ENCODE data around the gene RCOR1.

The RCOR1 gene

GRCh38 chr14:102684298-102684663 lies 91.8 kb downstream of the RCOR1 start:
- no peak for DNase-seq

- no peak for DNase-seq
These were observed 93.8 kb downstream of the RCOR1 start for GRCh38 chr14:102686196-102686801.

- DNase-seq: no peak
These were observed 95.8 kb downstream of the RCOR1 start for GRCh38 chr14:102688290-102688689.

DNA sequence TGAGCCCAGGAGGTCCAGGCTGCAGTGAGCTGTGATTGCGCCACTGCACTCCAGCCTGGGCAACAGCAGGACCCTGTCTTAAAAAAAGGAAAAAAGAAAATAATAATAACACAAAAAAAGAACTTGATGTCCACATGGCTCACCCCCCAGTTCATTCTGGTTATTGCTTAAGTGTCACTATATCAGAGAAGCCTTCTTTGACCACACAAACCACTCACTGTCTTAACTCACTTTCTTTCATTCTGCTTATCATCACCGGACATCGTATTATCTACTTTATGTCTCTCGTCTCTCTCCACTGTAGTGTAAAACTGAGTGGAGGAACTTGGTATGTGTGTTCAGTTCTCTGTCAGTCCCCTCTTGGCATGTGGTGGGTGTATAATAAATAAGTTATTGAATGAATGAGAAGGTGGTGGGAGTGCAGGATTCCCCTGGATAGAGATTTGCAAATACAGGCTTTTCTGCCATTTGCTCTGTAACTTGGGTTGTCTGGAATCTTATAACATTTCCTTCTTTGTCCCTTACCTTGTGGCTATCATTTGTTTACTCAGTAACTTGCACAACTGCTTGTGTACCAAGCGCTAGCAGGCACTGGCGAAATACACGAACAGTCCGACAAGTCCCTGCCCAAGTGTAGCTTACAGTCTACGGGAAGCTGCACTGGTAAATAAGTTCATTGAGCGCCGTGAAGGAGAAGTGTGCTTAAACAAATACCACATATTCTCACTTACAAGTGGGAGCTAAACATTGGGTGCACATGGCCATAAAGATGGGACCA lies 98.2 kb downstream of the RCOR1 start:
- DNase-seq: no peak

- no peak for DNase-seq
These were observed 99.3 kb downstream of the RCOR1 start for GRCh38 chr14:102691763-102692162.

DNA sequence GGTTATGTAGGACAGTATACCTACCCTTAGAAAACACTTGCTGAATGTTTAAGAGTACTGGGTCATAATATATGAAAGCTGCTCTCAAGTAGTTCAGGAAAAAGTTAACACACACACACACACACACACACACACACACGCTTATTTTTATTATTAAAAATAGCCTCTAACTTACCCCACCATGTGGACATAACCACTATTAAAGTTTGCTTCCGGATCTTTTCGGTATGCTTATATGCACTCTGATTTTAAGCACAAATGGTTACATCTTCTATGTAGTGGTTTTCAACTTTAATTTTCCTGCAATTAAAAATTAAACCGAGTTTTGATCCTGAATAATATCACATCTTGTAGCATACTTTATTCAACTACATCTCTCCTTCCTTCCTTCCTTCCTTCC lies 99.9 kb downstream of the RCOR1 start:
- no peak for DNase-seq

DNA sequence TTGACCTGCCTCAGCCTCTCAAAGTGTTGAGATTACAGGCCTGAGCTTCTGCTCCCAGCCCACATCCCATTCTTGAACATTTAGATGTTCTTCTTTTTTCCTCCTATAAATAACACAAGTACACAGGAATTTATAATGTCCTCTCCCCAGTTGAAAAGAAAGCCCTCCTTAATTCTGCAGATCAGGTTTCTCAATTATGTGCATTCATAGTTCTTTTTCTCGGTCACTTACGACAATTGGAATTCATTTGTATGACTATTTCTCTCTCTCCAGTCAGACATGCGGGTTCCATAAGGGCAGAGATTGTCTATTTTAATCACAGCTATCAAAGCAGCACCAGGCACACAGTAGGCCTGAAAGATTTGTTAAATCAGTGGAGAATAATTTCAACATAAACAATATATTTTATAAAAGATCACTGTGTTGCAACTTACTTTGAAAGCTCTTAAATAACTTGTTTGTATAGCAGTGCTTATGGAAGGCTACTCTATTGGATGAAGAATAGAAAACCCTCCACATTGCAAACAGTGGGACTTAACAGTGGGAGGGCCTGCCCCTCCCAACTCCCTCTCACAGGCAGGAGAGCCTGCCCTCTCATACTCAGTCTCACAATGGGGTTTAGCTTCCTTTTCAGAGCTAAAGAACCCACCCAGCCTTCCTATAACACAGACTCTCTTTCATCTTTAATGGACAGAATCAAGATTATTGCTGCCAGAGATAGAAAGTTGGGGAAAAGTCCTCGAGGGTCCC lies 100.7 kb downstream of the RCOR1 start:
- DNase-seq: no peak

- DNase-seq: peak; percentile 25
These were observed 102.2 kb downstream of the RCOR1 start for GRCh38 chr14:102694530-102695166.

DNA sequence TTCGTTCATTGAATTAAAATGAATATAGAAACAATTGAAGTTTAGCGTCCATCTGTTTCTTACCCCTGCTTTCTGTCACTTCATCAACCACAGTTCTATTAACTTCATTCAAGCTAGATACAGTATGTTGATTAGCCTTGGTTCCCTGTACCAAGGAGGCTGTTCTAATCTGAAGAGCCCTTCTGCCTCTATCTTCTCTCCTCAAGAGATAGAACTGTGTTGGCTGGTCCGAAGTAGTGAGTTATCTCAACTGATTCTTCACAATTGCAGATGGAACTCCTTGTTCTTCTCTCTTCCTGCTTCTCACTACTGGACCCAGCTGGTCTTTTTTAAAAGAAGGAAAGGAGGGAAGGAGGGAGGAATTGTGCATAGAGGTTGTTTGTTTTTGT lies 102.7 kb downstream of the RCOR1 start:
- DNase-seq: no peak

- no peak for DNase-seq
These were observed 103.9 kb downstream of the RCOR1 start for GRCh38 chr14:102696332-102696731.

DNA sequence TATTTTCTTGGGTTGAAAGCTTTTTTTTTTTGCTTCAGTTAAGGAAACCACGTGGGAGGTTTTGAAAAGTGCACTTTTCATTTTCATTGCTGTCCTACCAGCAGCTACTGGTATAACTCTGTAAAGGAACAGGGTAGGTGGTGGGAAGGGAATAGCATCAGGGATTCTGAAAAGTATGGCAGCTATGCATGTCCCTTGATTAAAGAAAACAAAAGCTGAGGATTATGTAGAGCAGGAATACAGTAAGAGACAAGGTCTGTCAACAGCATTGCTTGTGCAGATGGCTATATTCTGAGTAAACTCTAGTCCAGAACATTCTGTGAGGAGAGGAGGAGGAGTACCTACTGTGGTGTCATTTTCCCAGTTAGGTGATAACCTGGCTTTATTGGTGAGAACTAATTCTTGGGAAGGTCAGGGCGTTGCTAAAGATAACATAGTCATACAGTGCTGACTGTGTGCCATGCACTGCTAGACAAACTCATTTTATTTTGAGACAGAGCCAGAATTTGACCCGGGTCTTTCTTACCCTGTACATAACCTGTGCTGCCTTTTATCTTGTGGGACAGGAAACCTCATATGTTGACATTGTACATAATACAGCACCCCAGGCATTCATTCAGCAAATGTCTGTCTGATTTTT lies 104.5 kb downstream of the RCOR1 start:
- no peak for DNase-seq

GRCh38 chr14:102697501-102697900 lies 105.1 kb downstream of the RCOR1 start:
- DNase-seq: no peak

GRCh38 chr14:102699416-102700110 lies 107.1 kb downstream of the RCOR1 start:
- DNase-seq: no peak

DNA sequence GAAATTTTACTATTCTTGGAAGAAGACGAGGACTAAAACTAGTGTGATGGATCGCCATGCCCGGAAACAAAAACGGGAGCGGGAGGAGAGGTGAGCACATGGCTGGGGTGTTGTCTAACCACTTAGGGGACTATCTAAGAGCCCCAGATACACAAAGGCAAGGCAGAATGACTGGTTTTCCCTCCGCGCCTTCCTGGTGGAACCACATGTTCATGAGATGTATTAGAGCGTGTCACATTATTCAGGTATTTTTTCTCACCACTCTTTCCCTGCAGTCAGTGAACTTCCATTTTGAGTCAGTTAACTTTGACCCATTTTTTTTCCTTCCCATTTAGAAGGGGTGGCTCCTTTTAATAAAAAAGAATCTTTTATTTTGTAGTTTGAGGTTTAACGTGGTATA lies 116.0 kb downstream of the RCOR1 start:
- no peak for DNase-seq

GRCh38 chr14:102711207-102711606 lies 118.8 kb downstream of the RCOR1 start:
- no peak for DNase-seq

DNA sequence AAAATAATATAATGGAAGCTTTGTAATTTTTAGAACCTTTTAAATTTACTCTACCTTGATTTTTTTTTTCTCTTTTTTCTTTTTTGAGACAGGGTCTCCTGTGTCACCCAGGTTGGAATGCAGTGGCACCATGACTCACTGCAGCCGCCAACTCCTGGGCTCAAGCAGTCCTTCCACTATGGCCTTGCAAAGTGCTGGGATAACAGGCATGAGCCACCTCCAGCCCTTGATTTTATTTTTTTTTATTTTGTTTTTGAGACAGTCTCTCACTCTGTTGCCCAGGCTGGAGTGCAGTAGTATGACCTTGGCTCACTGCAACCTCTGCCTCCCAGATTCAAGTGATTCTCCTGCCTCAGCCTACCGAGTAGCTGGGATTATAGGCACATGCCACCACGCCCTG lies 119.5 kb downstream of the RCOR1 start:
- no peak for DNase-seq

DNA sequence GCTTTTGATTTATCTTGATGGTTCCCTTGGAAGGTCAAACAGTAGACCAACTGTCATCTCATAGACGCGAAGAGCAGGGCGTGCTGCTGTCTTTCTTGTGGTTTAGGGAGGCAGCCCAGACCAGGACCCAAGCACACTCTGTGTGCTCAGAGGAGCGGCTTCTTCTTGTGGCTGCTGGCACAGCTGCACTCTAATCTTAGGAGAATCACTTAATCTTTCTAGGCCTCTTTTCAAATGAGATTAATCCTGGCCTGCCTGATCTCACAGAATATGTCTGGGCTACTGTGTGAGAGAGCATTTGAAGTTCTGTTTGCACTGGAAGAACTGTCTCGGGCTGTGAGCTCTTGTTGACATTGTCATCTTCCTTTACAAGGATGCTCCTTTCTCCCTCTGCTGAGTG lies 124.8 kb downstream of the RCOR1 start:
- no peak for DNase-seq

DNA sequence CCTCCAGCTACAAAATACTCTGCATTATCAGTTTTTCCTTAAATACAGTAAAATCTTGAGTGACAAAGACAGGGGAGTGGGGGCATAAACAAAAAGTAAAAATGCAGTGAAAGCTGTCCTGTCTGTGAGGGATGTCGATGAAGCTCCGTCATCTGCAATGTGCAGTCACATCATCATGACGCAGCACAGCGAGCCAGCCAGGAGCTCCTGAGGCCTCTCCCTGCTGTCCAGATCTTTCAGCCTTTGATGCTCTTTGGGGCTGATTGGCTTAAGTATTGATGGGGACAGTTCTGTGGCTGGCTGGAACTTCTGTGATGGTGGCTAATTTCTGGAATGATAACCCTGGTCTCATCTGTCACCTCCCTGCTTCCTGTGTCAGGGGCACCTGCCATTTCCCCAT lies 130.2 kb downstream of the RCOR1 start:
- DNase-seq: no peak

GRCh38 chr14:102723650-102724049 lies 131.2 kb downstream of the RCOR1 start:
- no peak for DNase-seq

DNA sequence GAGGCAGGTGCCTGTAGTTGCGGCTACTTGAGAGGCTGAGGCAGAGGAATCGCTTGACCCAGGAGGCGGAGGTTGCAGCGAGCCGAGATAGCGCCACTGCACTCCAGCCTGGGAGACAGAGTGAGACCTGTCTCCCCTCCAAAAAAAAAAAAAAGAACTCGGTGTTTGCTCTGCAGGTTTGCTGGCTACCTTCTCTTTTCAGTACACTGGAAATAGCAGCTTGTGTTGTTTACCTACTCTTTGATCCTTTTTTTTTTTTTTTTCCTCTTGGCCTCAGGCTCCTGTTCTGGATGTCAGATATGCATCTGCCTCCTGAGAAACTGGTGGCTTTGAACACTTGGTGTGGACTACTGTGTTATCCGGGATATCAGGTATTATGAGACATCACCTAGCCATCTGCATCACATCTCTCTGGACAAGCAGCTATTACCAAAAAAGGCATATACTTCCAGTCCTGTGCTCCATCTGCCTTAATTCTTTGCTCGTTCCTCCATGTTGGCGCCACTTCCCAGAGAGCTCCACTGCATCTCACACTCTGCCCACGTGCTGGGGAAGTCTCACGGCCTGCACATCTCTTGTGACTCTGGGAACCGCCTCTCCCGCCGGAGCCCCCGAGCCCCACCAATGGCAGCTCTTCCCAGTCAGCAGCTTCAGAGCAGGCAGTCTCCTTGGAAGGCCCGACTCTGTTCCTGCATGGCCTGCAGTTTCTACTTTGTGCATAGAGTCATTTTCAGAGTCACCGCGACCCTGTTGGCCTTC lies 133.9 kb downstream of the RCOR1 start:
- no peak for DNase-seq

GRCh38 chr14:102727336-102728095 lies 135.1 kb downstream of the RCOR1 start:
- no peak for DNase-seq
